Adrenal gland (tissue), 5 donors: ENCODE data around the gene ZBTB9.
A peak's percentile ranks its signal among the peaks of the same experiment; 100 is the strongest.

Experiments used
- POLR2A ChIP-seq, 2 donors: fragments of 450-650 bp; IDR thresholded peaks; one replicate each; pipeline ENCODE4 v1.6.1; 2017; ENCODE audit warnings: antibody characterized with exemption in 2 of 2, mild to moderate bottlenecking in 2 of 2, moderate library complexity in 1 of 2
- TF ChIP-seq, protein P1 (sequence below), 6 experiments: fragments of 450-650 bp in 4 of 6; fragments of 200-600 bp in 2 of 6; sonication (generic) in 1 of 6; IDR thresholded peaks; 1 replicate in 5 of 6; 2 replicates in 1 of 6; pipeline versions ENCODE4 v1.5.1 to v1.8.0; 2016 to 2021; ENCODE audit warnings: antibody characterized with exemption in 6 of 6, mild to moderate bottlenecking in 2 of 6, moderate library complexity in 1 of 6
- donor health status: DM: no; HTN: no; CAD: no.

- peak in 1 of 2 donors; percentile 35 for TF ChIP-seq POLR2A (IDR thresholded peaks at IDR 0.05)
- TF ChIP-seq, protein P1, sequence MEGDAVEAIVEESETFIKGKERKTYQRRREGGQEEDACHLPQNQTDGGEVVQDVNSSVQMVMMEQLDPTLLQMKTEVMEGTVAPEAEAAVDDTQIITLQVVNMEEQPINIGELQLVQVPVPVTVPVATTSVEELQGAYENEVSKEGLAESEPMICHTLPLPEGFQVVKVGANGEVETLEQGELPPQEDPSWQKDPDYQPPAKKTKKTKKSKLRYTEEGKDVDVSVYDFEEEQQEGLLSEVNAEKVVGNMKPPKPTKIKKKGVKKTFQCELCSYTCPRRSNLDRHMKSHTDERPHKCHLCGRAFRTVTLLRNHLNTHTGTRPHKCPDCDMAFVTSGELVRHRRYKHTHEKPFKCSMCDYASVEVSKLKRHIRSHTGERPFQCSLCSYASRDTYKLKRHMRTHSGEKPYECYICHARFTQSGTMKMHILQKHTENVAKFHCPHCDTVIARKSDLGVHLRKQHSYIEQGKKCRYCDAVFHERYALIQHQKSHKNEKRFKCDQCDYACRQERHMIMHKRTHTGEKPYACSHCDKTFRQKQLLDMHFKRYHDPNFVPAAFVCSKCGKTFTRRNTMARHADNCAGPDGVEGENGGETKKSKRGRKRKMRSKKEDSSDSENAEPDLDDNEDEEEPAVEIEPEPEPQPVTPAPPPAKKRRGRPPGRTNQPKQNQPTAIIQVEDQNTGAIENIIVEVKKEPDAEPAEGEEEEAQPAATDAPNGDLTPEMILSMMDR (IDR thresholded peaks at IDR 0.05), result peak in 1 of 6 experiments; percentile 5
Measured at GRCh38 chr6:33417128-33417902, 37.1 kb upstream of the ZBTB9 start.
